GM23338 (cell line): ENCODE measurements around the gene CRY1. TPM values are rescaled to one million over a fixed set of nuclear protein-coding genes. Genes with fewer than 3 reads are reported as not detected.

Source experiments
- ATAC-seq: fragments of 200-7000 bp; cut with Tn5 transposase; 3 replicates; pipeline ENCODE4 v1.9.1; 2020
- DNase-seq: peaks from one replicate; pipeline ENCODE4 v3.0.0-alpha.2; 2015; ENCODE audit warnings: low spot score
- H2AFZ ChIP-seq: fragments of 200-600 bp; sonication (generic); 2 replicates; pipeline ENCODE4 v1.8.0; 2016; ENCODE audit warnings: antibody characterized with exemption, mild to moderate bottlenecking, moderate library complexity
- H3F3A ChIP-seq: fragments of 200-600 bp; sonication (generic); replicated peaks from 2 replicates; pipeline ENCODE4 v1.8.0; 2017; ENCODE audit warnings: antibody characterized with exemption, mixed run types, low read depth
- H3K27ac ChIP-seq: fragments of 200-600 bp; sonication (generic); 2 replicates; pipeline ENCODE4 v1.6.1; 2016; ENCODE audit warnings: low read depth
- H3K27me3 ChIP-seq: fragments of 200-600 bp; sonication (generic); 2 replicates; pipeline ENCODE4 v1.8.0; 2016; ENCODE audit warnings: mild to moderate bottlenecking, mixed run types, moderate library complexity; ENCODE audit not compliant: insufficient read depth
- H3K36me3 ChIP-seq: fragments of 200-600 bp; sonication (generic); 2 replicates; pipeline ENCODE4 v1.8.0; 2016; ENCODE audit warnings: mild to moderate bottlenecking; ENCODE audit not compliant: insufficient read depth
- H3K4me1 ChIP-seq: fragments of 200-600 bp; sonication (generic); 2 replicates; pipeline ENCODE4 v1.8.0; 2016; ENCODE audit warnings: mild to moderate bottlenecking, moderate library complexity; ENCODE audit not compliant: insufficient read depth
- H3K4me2 ChIP-seq: fragments of 200-600 bp; sonication (generic); 2 replicates; pipeline ENCODE4 v1.7.1; 2017; ENCODE audit warnings: mixed run types
- H3K4me3 ChIP-seq: fragments of 200-600 bp; sonication (generic); 2 replicates; pipeline ENCODE4 v1.6.1; 2016; ENCODE audit warnings: mixed run types
- H3K79me2 ChIP-seq: fragments of 200-600 bp; sonication (generic); replicated peaks from 2 replicates; pipeline ENCODE4 v1.8.0; 2017; ENCODE audit warnings: mild to moderate bottlenecking; ENCODE audit not compliant: insufficient read depth
- H3K9me2 ChIP-seq: fragments of 200-600 bp; sonication (generic); 2 replicates; pipeline ENCODE4 v1.8.0; 2017; ENCODE audit not compliant: insufficient read depth
- H4K20me1 ChIP-seq: fragments of 200-600 bp; sonication (generic); replicated peaks from 2 replicates; pipeline ENCODE4 v1.8.0; 2017; ENCODE audit warnings: mild to moderate bottlenecking; ENCODE audit not compliant: insufficient read depth
- H3K27ac Mint-ChIP-seq: 2 replicates; pipeline ENCODE4 v1.8.0; 2020; ENCODE audit warnings: inconsistent platforms, mild to moderate bottlenecking, moderate library complexity, mixed read lengths
- H3K27me3 Mint-ChIP-seq: 3 replicates; pipeline ENCODE4 v1.8.0; 2022; ENCODE audit warnings: low read depth, mild to moderate bottlenecking, moderate library complexity, mixed read lengths, inconsistent platforms; ENCODE audit not compliant: insufficient read depth, poor library complexity
- H3K36me3 Mint-ChIP-seq: 3 replicates; pipeline ENCODE4 v1.8.0; 2021; ENCODE audit warnings: low read depth, mild to moderate bottlenecking, inconsistent platforms, moderate library complexity, mixed read lengths
- H3K4me1 Mint-ChIP-seq: 3 replicates; pipeline ENCODE4 v1.8.0; 2020; ENCODE audit warnings: mild to moderate bottlenecking, inconsistent platforms, mixed read lengths
- H3K4me3 Mint-ChIP-seq: 3 replicates; pipeline ENCODE4 v1.8.0; 2021; ENCODE audit warnings: moderate library complexity, mild to moderate bottlenecking, inconsistent platforms, mixed read lengths
- H3K9me3 Mint-ChIP-seq: 3 replicates; pipeline ENCODE4 v1.8.0; 2020; ENCODE audit warnings: moderate library complexity, mild to moderate bottlenecking, inconsistent platforms, mixed read lengths
- ETS1 ChIP-seq: IDR thresholded peaks from 2 replicates; pipeline ENCODE4 v1.6.1; 2016; ENCODE audit warnings: antibody characterized with exemption
- EZH2 ChIP-seq: fragments of 200-600 bp; sonication (generic); IDR thresholded peaks from one replicate; pipeline ENCODE4 v1.8.0; 2017; ENCODE audit warnings: antibody characterized with exemption, mild to moderate bottlenecking, low read depth; ENCODE audit not compliant: unreplicated experiment
- EZH2phosphoT487 ChIP-seq: fragments of 200-600 bp; sonication (generic); IDR thresholded peaks from one replicate; pipeline ENCODE4 v1.8.1; 2018; ENCODE audit warnings: antibody characterized with exemption; ENCODE audit not compliant: unreplicated experiment
- JUNB ChIP-seq: IDR thresholded peaks from one replicate; pipeline ENCODE4 v1.6.1; 2016; ENCODE audit warnings: antibody characterized with exemption; ENCODE audit not compliant: unreplicated experiment
- NANOG ChIP-seq: IDR thresholded peaks from 2 replicates; pipeline ENCODE4 v1.6.1; 2016; ENCODE audit warnings: antibody characterized with exemption, borderline replicate concordance
- POLR2AphosphoS5 ChIP-seq: IDR thresholded peaks from 2 replicates; pipeline ENCODE4 v1.6.1; 2016; ENCODE audit warnings: antibody characterized with exemption, low read depth
- REST ChIP-seq: IDR thresholded peaks from one replicate; pipeline ENCODE4 v1.6.1; 2018; ENCODE audit warnings: antibody characterized with exemption; ENCODE audit not compliant: unreplicated experiment
- STAT1 ChIP-seq: IDR thresholded peaks from one replicate; pipeline ENCODE4 v1.6.1; 2016; ENCODE audit warnings: antibody characterized with exemption; ENCODE audit not compliant: unreplicated experiment
- ZNF114 ChIP-seq: fragments of 250-450 bp; sonication (Bioruptor Pico); IDR thresholded peaks from 2 replicates; pipeline ENCODE4 v1.5.0; 2020; ENCODE audit warnings: mild to moderate bottlenecking, moderate library complexity
- ZNF462 ChIP-seq: fragments of 250-450 bp; sonication (Bioruptor Pico); IDR thresholded peaks from 2 replicates; pipeline ENCODE4 v1.5.0; 2020; ENCODE audit warnings: mild to moderate bottlenecking, moderate library complexity
- polyA plus RNA-seq: library from polyadenylated mRNA; unstranded; fragments of >200 nt; fragmentation: Nextera tagmentation; extraction: Ambion mirVana; gene quantifications from 2 replicates; pipeline ENCODE4 v1.2.1, GENCODE V29; 2016
- total RNA-seq: library from RNA; depleted of rRNA; stranded (reverse); fragments of >200 nt; shearing (Covaris generic); gene quantifications from 2 replicates; pipeline ENCODE4 v1.2.3, GENCODE V29; 2014

The CRY1 gene
- total and polyA plus RNA-seq, 2 experiments from 2014 or later: 27.7 to 28.2 TPM

GRCh38 chr12:107109726-107110719 is 16.7 kb upstream of the CRY1 start:
- Mint-ChIP-seq H3K27me3 (no peaks in the 10 kb centered on the region), H3K4me1 (peaks cover 11% of the 10 kb centered on the region; the same call in 2 of the 3 replicates), H3K9me3 (no peaks in the 10 kb centered on the region; the same call in 2 of the 3 replicates), H3K27ac (no peak overlapping the region), H3K36me3 (no peaks in the 10 kb centered on the region), H3K4me3 (no peak overlapping the region)
- Histone ChIP-seq H3K27ac (no peak overlapping the region), H3K9me2 (peaks cover 12% of the 10 kb centered on the region), H3K27me3 (no peaks in the 10 kb centered on the region), H2AFZ (no peak overlapping the region), H3K36me3 (no peaks in the 10 kb centered on the region), H3F3A (no peaks in the 10 kb centered on the region), H3K4me3 (no peak overlapping the region), H3K4me1 (no peaks in the 10 kb centered on the region), H4K20me1 (no peaks in the 10 kb centered on the region), H3K79me2 (no peaks in the 10 kb centered on the region), H3K4me2 (no peak overlapping the region)
- DNase-seq (no peak), ATAC-seq (no peak)
- TF ChIP-seq REST: no peak
- no peak for TF ChIP-seq EZH2
- TF ChIP-seq NANOG: no peak

- Histone ChIP-seq H3K27me3 (no peaks in the 10 kb centered on the region), H3K27ac (no peak overlapping the region), H3K4me3 (no peak overlapping the region), H2AFZ (no peak overlapping the region; the same call in 1 of the 2 replicates), H3K4me1 (no peaks in the 10 kb centered on the region), H3K36me3 (no peaks in the 10 kb centered on the region), H4K20me1 (no peaks in the 10 kb centered on the region), H3F3A (no peaks in the 10 kb centered on the region), H3K4me2 (no peak overlapping the region), H3K9me2 (peaks cover 12% of the 10 kb centered on the region), H3K79me2 (no peaks in the 10 kb centered on the region)
- H3K36me3 Mint-ChIP-seq: no peaks in the 10 kb centered on the region
- ATAC-seq (no peak), DNase-seq (no peak)
- no peak overlapping the region for H3K27ac Mint-ChIP-seq
- H3K9me3 Mint-ChIP-seq: no peaks in the 10 kb centered on the region; the same call in 2 of the 3 replicates
- H3K27me3 Mint-ChIP-seq: no peaks in the 10 kb centered on the region
- H3K4me3 Mint-ChIP-seq: no peak overlapping the region
- H3K4me1 Mint-ChIP-seq: peaks cover 14% of the 10 kb centered on the region; the same call in 2 of the 3 replicates
- TF ChIP-seq JUNB (no peak), ZNF462 (CRISPR knock-in tag) (no peak), EZH2phosphoT487 (no peak), ZNF114 (CRISPR knock-in tag) (no peak), POLR2AphosphoS5 (no peak), STAT1 (no peak), ETS1 (no peak)
Observed at GRCh38 chr12:107108995-107109508, 15.7 kb upstream of the CRY1 start.
